ENCODE data around the gene SLC25A1.

DNA sequence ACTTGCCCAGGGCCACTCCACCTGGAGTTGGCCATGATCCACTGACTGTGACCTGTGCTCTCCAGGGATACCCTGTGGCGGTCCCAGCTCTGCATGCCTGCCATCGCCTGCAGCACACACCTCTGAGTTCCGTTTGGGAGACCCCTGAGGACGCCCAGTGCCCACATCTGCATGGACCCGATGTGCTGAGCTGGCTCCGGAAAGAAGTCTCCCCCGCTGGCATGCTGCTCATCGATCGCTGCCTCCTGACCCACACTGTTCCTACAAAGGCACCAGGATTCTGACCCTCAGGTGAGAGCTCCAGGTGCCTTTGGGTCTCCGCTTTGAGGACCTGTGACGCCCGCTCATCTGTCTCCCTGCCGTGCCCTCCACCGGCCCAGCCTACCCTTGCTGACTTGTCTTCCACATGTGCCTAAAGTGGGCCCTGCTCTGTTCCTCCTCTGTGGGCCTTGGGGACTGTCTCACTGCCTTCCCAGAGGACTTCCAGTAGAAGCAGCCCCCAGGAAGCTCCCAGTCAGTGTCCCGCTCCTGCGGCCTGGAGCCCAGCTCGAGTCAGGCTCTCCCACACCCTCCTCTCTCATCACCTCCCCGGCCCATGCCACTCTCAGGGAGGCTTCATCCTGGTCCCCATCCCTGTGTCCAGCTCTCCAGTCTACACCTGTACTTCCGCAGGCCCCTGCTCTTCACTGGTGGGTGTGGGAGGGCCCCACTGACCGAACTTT is 5.9 kb upstream of the SLC25A1 start:
- TF ChIP-seq POLR2A (IDR thresholded peaks at IDR 0.05) (no peak), POLR2AphosphoS5 (IDR thresholded peaks at IDR 0.05) (no peak), EP300 (IDR thresholded peaks at IDR 0.05) (no peak)
- TF ChIP-seq, protein P1, sequence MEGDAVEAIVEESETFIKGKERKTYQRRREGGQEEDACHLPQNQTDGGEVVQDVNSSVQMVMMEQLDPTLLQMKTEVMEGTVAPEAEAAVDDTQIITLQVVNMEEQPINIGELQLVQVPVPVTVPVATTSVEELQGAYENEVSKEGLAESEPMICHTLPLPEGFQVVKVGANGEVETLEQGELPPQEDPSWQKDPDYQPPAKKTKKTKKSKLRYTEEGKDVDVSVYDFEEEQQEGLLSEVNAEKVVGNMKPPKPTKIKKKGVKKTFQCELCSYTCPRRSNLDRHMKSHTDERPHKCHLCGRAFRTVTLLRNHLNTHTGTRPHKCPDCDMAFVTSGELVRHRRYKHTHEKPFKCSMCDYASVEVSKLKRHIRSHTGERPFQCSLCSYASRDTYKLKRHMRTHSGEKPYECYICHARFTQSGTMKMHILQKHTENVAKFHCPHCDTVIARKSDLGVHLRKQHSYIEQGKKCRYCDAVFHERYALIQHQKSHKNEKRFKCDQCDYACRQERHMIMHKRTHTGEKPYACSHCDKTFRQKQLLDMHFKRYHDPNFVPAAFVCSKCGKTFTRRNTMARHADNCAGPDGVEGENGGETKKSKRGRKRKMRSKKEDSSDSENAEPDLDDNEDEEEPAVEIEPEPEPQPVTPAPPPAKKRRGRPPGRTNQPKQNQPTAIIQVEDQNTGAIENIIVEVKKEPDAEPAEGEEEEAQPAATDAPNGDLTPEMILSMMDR (IDR thresholded peaks at IDR 0.05): no peak

All from suprapubic skin (tissue), 4 donors.